CD4-positive, alpha-beta T cell treated with Interleukin-4 for 4 hours (primary cell): ENCODE results near the gene CARD14.
"Not testable (repeated sequence)": the region's sequence is repeated elsewhere in the genome, so short reads cannot be mapped to it uniquely, and the experiment has no call there.

ENCODE experiments used
- DNase-seq: peaks from one replicate; pipeline ENCODE4 v3.0.0-alpha.2; 2020

CARD14 gene

GRCh38 chr17:80187090-80187489, 17.3 kb downstream of the CARD14 start:
- no peak for DNase-seq

GRCh38 chr17:80187515-80187941, 17.7 kb downstream of the CARD14 start:
- no peak for DNase-seq

GRCh38 chr17:80189611-80190010, 19.8 kb downstream of the CARD14 start:
- DNase-seq = no peak

GRCh38 chr17:80190716-80191115, 20.9 kb downstream of the CARD14 start:
- DNase-seq = no peak

GRCh38 chr17:80191192-80191591, 21.4 kb downstream of the CARD14 start:
- no peak for DNase-seq

GRCh38 chr17:80191865-80192661, 22.2 kb downstream of the CARD14 start:
- DNase-seq = no peak

GRCh38 chr17:80195141-80195540, 25.3 kb downstream of the CARD14 start:
- no peak for DNase-seq

GRCh38 chr17:80195671-80196529, 26.1 kb downstream of the CARD14 start:
- peak; percentile 49 for DNase-seq

GRCh38 chr17:80196652-80197051, 26.8 kb downstream of the CARD14 start:
- no peak for DNase-seq

- no peak for DNase-seq
Measured at GRCh38 chr17:80198144-80198661, 28.4 kb downstream of the CARD14 start.

- DNase-seq = not testable (repeated sequence)
Measured at GRCh38 chr17:80199295-80199694, 29.5 kb downstream of the CARD14 start.

- no peak for DNase-seq
Measured at GRCh38 chr17:80201446-80201845, 31.6 kb downstream of the CARD14 start.

- DNase-seq = no peak
Measured at GRCh38 chr17:80202197-80202596, 32.4 kb downstream of the CARD14 start.

- no peak for DNase-seq
Measured at GRCh38 chr17:80203471-80203963, 33.7 kb downstream of the CARD14 start.

GRCh38 chr17:80204626-80205468, 35.0 kb downstream of the CARD14 start:
- no peak for DNase-seq

- no peak for DNase-seq
Measured at GRCh38 chr17:80205811-80206210, 36.0 kb downstream of the CARD14 start.

- no peak for DNase-seq
Measured at GRCh38 chr17:80208050-80208449, 38.2 kb downstream of the CARD14 start.

- no peak for DNase-seq
Measured at GRCh38 chr17:80209765-80210164, 39.9 kb downstream of the CARD14 start.

- no peak for DNase-seq
Measured at GRCh38 chr17:80210348-80211108, 40.7 kb downstream of the CARD14 start.

- no peak for DNase-seq
Measured at GRCh38 chr17:80212109-80212508, 42.3 kb downstream of the CARD14 start.

- DNase-seq = no peak
Measured at GRCh38 chr17:80212511-80212910, 42.7 kb downstream of the CARD14 start.
